PC-9 (cell line): Measurements from ENCODE around the gene CDK17. TPM values are rescaled to one million over a fixed set of nuclear protein-coding genes. Genes with fewer than 3 reads are reported as not detected.

Experiments used
- BruUV-seq: library from RNA; stranded (reverse); fragments of 400-500 nt; replicated peaks from 2 replicates; lab custom pipeline; 2021; lab: Mats Ljungman, UMichigan
- CTCF ChIA-PET: fragments of 300-600 bp; sonication (Branson Sonifier 250); formaldehyde crosslinking; loops from one replicate; lab custom pipeline; 2022; ENCODE audit warnings: antibody characterized with exemption; lab: Charles Lee
- POLR2A ChIA-PET: fragments of 300-600 bp; sonication (Branson Sonifier 250); formaldehyde crosslinking; loops from one replicate; lab custom pipeline; 2022; ENCODE audit warnings: antibody characterized with exemption; ENCODE audit not compliant: unreplicated experiment; lab: Charles Lee
- DNase-seq, 2 experiments: peaks; one replicate each; pipeline versions ENCODE4 v3.0.0 to v3.0.0-alpha.2; 2015 to 2022; ENCODE audit warnings: mixed read lengths in 1 of 2
- H2AFZ ChIP-seq: fragments of 200-600 bp; sonication (generic); 2 replicates; pipeline ENCODE4 v1.8.1; 2017; ENCODE audit warnings: antibody characterized with exemption
- H3F3A ChIP-seq: fragments of 200-600 bp; sonication (generic); 2 replicates; pipeline ENCODE4 v1.8.1; 2017; ENCODE audit warnings: antibody characterized with exemption, mild to moderate bottlenecking, low read depth; ENCODE audit not compliant: insufficient read depth
- H3K27ac ChIP-seq: fragments of 200-600 bp; sonication (generic); 2 replicates; pipeline ENCODE4 v1.6.1; 2016; ENCODE audit warnings: mixed run types
- H3K27me3 ChIP-seq: fragments of 200-600 bp; sonication (generic); 2 replicates; pipeline ENCODE4 v1.6.1; 2016; ENCODE audit warnings: low read depth, mixed run types; ENCODE audit not compliant: insufficient read depth
- H3K36me3 ChIP-seq: fragments of 200-600 bp; sonication (generic); 2 replicates; pipeline ENCODE4 v1.6.1; 2016; ENCODE audit warnings: low read depth, mixed run types
- H3K4me1 ChIP-seq: fragments of 200-600 bp; sonication (generic); replicated peaks from 2 replicates; pipeline ENCODE4 v1.6.1; 2016; ENCODE audit warnings: mixed run types; ENCODE audit not compliant: insufficient read depth
- H3K4me2 ChIP-seq: fragments of 200-600 bp; sonication (generic); 2 replicates; pipeline ENCODE4 v1.6.1; 2017; ENCODE audit warnings: mixed run types
- H3K4me3 ChIP-seq: fragments of 200-600 bp; sonication (generic); 2 replicates; pipeline ENCODE4 v1.6.1; 2016; ENCODE audit warnings: mixed run types
- H3K79me2 ChIP-seq: fragments of 200-600 bp; sonication (generic); 2 replicates; pipeline ENCODE4 v1.6.1; 2017; ENCODE audit warnings: low read depth, mixed run types
- H3K9me2 ChIP-seq: fragments of 200-600 bp; sonication (generic); 2 replicates; pipeline ENCODE4 v1.8.1; 2017; ENCODE audit warnings: mild to moderate bottlenecking; ENCODE audit not compliant: insufficient read depth
- H3K9me3 ChIP-seq: fragments of 200-600 bp; sonication (generic); 2 replicates; pipeline ENCODE4 v1.8.1; 2016; ENCODE audit warnings: low read depth; ENCODE audit not compliant: insufficient read depth
- H4K20me1 ChIP-seq: fragments of 200-600 bp; sonication (generic); 2 replicates; pipeline ENCODE4 v1.8.1; 2017; ENCODE audit not compliant: insufficient read depth
- EZH2 ChIP-seq: fragments of 200-600 bp; sonication (generic); IDR thresholded peaks from 2 replicates; pipeline ENCODE4 v1.8.0; 2017; ENCODE audit warnings: antibody characterized with exemption, low read depth
- intact Hi-C: fragments of 100-400 bp; cut with micrococcal nuclease; formaldehyde crosslinking; loops from one replicate; pipeline ENCODE4 v1.10.0; 2022; ENCODE audit not compliant: unreplicated experiment
- total RNA-seq: library from RNA; stranded (reverse); gene quantifications from 2 replicates; pipeline ENCODE4 v1.2.3, GENCODE V29; 2021
- TF ChIP-seq, protein P1 (sequence below): fragments of 200-600 bp; sonication (generic); conservative IDR thresholded peaks from 2 replicates; pipeline ENCODE4 v1.6.1; 2017; ENCODE audit warnings: mixed run types, antibody characterized with exemption, mild to moderate bottlenecking, moderate library complexity

Gene CDK17
- total RNA-seq, 1 experiment from 2014 or later: 29.0 TPM

DNA sequence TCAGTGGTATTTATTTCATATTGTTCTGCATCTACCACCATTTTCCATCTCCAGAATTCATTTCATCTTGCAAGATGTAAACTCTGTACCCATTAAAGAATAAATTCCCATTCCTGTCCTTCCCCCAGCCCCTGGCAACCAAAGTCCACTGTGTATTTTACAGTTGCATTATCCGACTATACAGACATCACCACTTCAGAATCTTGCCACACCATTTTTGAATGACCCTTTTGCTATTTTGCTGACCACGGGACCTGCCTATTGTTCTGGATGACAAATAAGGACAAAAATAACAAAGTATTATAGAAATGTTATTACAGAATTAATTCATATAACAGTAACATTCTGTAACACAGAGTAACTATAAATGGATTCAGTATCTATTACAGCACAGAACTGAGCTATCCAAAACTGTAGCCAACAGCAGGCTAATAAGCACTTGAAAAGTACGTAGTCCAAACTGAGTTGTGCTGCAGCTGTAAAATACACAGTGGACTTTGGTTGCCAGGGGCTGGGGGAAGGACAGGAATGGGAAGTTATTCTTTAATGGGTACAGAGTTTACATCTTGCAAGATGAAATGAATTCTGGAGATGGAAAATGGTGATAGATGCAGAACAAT, 61.3 kb downstream of the CDK17 start:
- Histone ChIP-seq H3F3A (peaks cover 22% of the 10 kb centered on the region), H3K27me3 (no peaks in the 10 kb centered on the region), H3K4me1 (no peaks in the 10 kb centered on the region), H3K9me2 (no peaks in the 10 kb centered on the region), H3K27ac (no peak overlapping the region), H2AFZ (no peak overlapping the region), H3K36me3 (no peaks in the 10 kb centered on the region), H3K79me2 (peaks cover 75% of the 10 kb centered on the region), H3K4me3 (no peak overlapping the region), H4K20me1 (peaks cover 16% of the 10 kb centered on the region; the same call in 1 of the 2 replicates), H3K9me3 (peaks cover 2% of the 10 kb centered on the region; the same call in 1 of the 2 replicates), H3K4me2 (no peak overlapping the region)
- no TSS peak for BruUV-seq
- DNase-seq: no peak
- ChIA-PET CTCF (no interaction called here), POLR2A (interaction anchor here (0.9 kb wide), 1 partner anchor 1777 kb away, joined by 3 read pairs; no protein-coding TSS in a partner anchor)
- TF ChIP-seq, protein P1, sequence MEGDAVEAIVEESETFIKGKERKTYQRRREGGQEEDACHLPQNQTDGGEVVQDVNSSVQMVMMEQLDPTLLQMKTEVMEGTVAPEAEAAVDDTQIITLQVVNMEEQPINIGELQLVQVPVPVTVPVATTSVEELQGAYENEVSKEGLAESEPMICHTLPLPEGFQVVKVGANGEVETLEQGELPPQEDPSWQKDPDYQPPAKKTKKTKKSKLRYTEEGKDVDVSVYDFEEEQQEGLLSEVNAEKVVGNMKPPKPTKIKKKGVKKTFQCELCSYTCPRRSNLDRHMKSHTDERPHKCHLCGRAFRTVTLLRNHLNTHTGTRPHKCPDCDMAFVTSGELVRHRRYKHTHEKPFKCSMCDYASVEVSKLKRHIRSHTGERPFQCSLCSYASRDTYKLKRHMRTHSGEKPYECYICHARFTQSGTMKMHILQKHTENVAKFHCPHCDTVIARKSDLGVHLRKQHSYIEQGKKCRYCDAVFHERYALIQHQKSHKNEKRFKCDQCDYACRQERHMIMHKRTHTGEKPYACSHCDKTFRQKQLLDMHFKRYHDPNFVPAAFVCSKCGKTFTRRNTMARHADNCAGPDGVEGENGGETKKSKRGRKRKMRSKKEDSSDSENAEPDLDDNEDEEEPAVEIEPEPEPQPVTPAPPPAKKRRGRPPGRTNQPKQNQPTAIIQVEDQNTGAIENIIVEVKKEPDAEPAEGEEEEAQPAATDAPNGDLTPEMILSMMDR: no peak
- no peak for TF ChIP-seq EZH2
- intact Hi-C loops: no loop called here

DNA sequence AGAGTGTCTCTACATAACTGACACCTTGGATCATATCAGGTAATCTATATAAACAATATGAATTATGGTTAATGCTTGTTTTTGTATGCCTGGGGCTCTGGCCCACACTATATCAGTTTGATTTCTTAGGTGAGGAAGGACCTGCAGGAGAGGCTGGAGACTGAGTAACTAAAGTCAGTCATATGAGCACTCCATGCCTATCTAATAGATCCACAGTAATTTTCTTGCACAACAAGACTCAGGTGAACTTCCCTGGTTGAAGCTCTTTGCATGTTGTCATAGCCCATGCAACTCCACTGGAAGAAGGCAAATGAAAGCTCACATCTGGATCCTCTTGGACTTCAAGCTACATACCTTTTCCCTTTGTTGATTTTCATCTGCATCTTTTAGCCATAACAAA, 62.3 kb downstream of the CDK17 start:
- POLR2A ChIA-PET: interaction anchor here (0.9 kb wide), 1 partner anchor 1776 kb away, joined by 3 read pairs; no protein-coding TSS in a partner anchor
- H3F3A ChIP-seq: peaks cover 22% of the 10 kb centered on the region

DNA sequence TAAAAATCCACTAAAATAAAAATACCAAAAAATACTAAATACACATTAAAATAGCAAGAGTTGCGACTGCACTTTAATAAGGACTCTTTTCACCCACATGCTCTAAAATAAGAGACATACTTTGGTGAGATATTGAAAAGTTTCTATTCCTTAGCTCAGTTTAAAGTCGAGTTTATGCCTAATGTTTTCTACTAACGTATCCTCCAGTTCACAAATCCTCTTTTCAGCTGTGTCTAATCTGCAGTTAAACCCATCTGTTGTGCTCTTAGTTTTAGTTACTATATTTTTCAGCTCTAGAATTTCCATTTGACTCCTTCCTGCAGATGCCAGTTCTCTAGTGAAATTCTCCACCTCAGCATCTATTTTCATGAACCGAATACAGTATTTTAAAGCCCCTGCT, 63.8 kb downstream of the CDK17 start:
- Histone ChIP-seq H3K9me3 (no peaks in the 10 kb centered on the region), H3F3A (peaks cover 13% of the 10 kb centered on the region), H2AFZ (no peak overlapping the region), H3K9me2 (no peaks in the 10 kb centered on the region), H3K27ac (no peak overlapping the region), H3K4me2 (no peak overlapping the region), H3K4me3 (no peak overlapping the region), H3K36me3 (0 out of 2 replicates have a peak, but pooled peaks cover 5% of the 10 kb centered on the region), H4K20me1 (peaks cover 8% of the 10 kb centered on the region; the same call in 1 of the 2 replicates), H3K4me1 (no peaks in the 10 kb centered on the region), H3K79me2 (peaks cover 54% of the 10 kb centered on the region), H3K27me3 (no peaks in the 10 kb centered on the region)
- TF ChIP-seq, protein P1: no peak
- no peak for TF ChIP-seq EZH2
- intact Hi-C loops: no loop called here
- no TSS peak for BruUV-seq
- DNase-seq: no peak
- ChIA-PET CTCF (no interaction called here), POLR2A (no interaction called here)

More for the DNA sequence above, 62.3 kb downstream of the CDK17 start:
- H3K27ac ChIP-seq: no peak overlapping the region
- H3K4me2 ChIP-seq: no peak overlapping the region
- H3K9me2 ChIP-seq: no peaks in the 10 kb centered on the region
- H3K4me1 ChIP-seq: no peaks in the 10 kb centered on the region
- CTCF ChIA-PET: no interaction called here
- H3K79me2 ChIP-seq: peaks cover 65% of the 10 kb centered on the region
- DNase-seq: no peak
- no peak for TF ChIP-seq EZH2
- TF ChIP-seq, protein P1: no peak
- BruUV-seq: no TSS peak
- H4K20me1 ChIP-seq: peaks cover 16% of the 10 kb centered on the region; the same call in 1 of the 2 replicates
- H3K27me3 ChIP-seq: no peaks in the 10 kb centered on the region
- H3K36me3 ChIP-seq: no peaks in the 10 kb centered on the region
- no peak overlapping the region for H3K4me3 ChIP-seq
- intact Hi-C loops: no loop called here
- H3K9me3 ChIP-seq: no peaks in the 10 kb centered on the region
- H2AFZ ChIP-seq: no peak overlapping the region
